Large intestine (tissue), 12 donors: ENCODE results near the gene SANBR. TPM values are rescaled to one million over a fixed set of nuclear protein-coding genes. Genes with fewer than 3 reads are reported as not detected.

Experiments
- DNase-seq, 2 donors: peaks; one replicate each; pipeline versions ENCODE4 v3.0.0 to v3.0.0-alpha.2; 2013
- H3K27ac ChIP-seq: one replicate; pipeline ENCODE4 v1.5.1; 2013; ENCODE audit warnings: low read length
- H3K27me3 ChIP-seq: 2 replicates; pipeline ENCODE4 v1.6.1; 2013; ENCODE audit warnings: low read length; ENCODE audit not compliant: control insufficient read depth, insufficient read depth
- H3K36me3 ChIP-seq: 2 replicates; pipeline ENCODE4 v1.6.1; 2013; ENCODE audit warnings: low read length; ENCODE audit not compliant: control insufficient read depth, insufficient read depth
- H3K4me1 ChIP-seq: one replicate; pipeline ENCODE4 v1.6.1; 2013; ENCODE audit warnings: low read length; ENCODE audit not compliant: control insufficient read depth, insufficient read depth
- H3K4me3 ChIP-seq: one replicate; pipeline ENCODE4 v1.5.1; 2013; ENCODE audit warnings: low read length
- H3K9me3 ChIP-seq: one replicate; pipeline ENCODE4 v1.6.1; 2013; ENCODE audit warnings: mild to moderate bottlenecking, low read depth, low read length, moderate library complexity; ENCODE audit not compliant: control insufficient read depth
- WGBS: methylation state at CpG from one replicate; pipeline ENCODE4 v1.1.5; 2013; ENCODE audit warnings: low lambda C conversion rate; ENCODE audit not compliant: insufficient coverage; 5-methylcytosine and 5-hydroxymethylcytosine counted together
- long read RNA-seq, 11 donors: transcript quantifications; one replicate each; lab custom pipeline, GENCODE V29; 2026
- polyA plus RNA-seq: library from polyadenylated mRNA; unstranded; fragments of 120-200 nt; gene quantifications from one replicate; pipeline ENCODE4 v1.2.1, GENCODE V29; 2013

The SANBR gene
- 18.7 TPM for polyA plus RNA-seq
- long read RNA-seq, donor 1, full-length matches to known transcripts, result 1 of 1 reads
- long read RNA-seq, donor 1, partial matches to known transcripts, result 0 of 1 reads
- long read RNA-seq, donor 1, other reads (novel, unspliced or antisense), result 0 of 1 reads
- long read RNA-seq, donor 2, partial matches to known transcripts, result 8 of 8 reads
- long read RNA-seq, donor 2, other reads (novel, unspliced or antisense), result 0 of 8 reads
- long read RNA-seq, donor 3, result 0 reads
- long read RNA-seq, donor 4, result 0 reads
- long read RNA-seq, donor 5, result 0 reads
- long read RNA-seq, donor 6, result 0 reads
- long read RNA-seq, donor 7, full-length matches to known transcripts, result 1 of 1 reads
- long read RNA-seq, donor 7, partial matches to known transcripts, result 0 of 1 reads
- long read RNA-seq, donor 7, other reads (novel, unspliced or antisense), result 0 of 1 reads
- long read RNA-seq, donor 8, partial matches to known transcripts, result 5 of 5 reads
- long read RNA-seq, donor 8, other reads (novel, unspliced or antisense), result 0 of 5 reads
- long read RNA-seq, donor 9, full-length matches to known transcripts, result 1 of 1 reads
- long read RNA-seq, donor 9, partial matches to known transcripts, result 0 of 1 reads
- long read RNA-seq, donor 9, other reads (novel, unspliced or antisense), result 0 of 1 reads
- long read RNA-seq, donor 10, full-length matches to known transcripts, result 1 of 1 reads
- long read RNA-seq, donor 10, partial matches to known transcripts, result 0 of 1 reads
- long read RNA-seq, donor 10, other reads (novel, unspliced or antisense), result 0 of 1 reads
- long read RNA-seq, donor 11, result 0 reads

- 0% methylated on average over 2 of the region's 112 CpGs for WGBS
- peak; percentile 84 to 95 for DNase-seq
Measured at GRCh38 chr2:61065714-61066709, at the start of gene SANBR. TSS of gene SANBR (plus strand) at chr2:61065871. CDS start at chr2:61070351, 4,480 bp downstream.

GRCh38 chr2:61015976-61016375 lies 49.7 kb upstream of the SANBR start:
- DNase-seq, result peak; percentile 12 to 56
- peaks cover 9% of the 10 kb centered on the region for H3K4me1 ChIP-seq
- H3K4me3 ChIP-seq, result peak overlapping the region; percentile 82
- peak overlapping the region; percentile 95 for H3K27ac ChIP-seq
- peaks cover 1% of the 10 kb centered on the region for H3K36me3 ChIP-seq
- H3K27me3 ChIP-seq, result no peaks in the 10 kb centered on the region
- 0% methylated on average over 1 of the region's 2 CpGs for whole genome bisulfite sequencing
- H3K9me3 ChIP-seq, result no peaks in the 10 kb centered on the region

More at GRCh38 chr2:61065714-61066709, at the start of gene SANBR:
- Histone ChIP-seq H3K4me1 (peaks cover 3% of the 10 kb centered on the region), H3K4me3 (peak within 1 kb of the TSS; percentile 72), H3K9me3 (no peaks in the 10 kb centered on the region), H3K27ac (peak within 1 kb of the TSS; percentile 65), H3K27me3 (no peaks in the 10 kb centered on the region), H3K36me3 (no peaks in the 10 kb centered on the region)

DNA sequence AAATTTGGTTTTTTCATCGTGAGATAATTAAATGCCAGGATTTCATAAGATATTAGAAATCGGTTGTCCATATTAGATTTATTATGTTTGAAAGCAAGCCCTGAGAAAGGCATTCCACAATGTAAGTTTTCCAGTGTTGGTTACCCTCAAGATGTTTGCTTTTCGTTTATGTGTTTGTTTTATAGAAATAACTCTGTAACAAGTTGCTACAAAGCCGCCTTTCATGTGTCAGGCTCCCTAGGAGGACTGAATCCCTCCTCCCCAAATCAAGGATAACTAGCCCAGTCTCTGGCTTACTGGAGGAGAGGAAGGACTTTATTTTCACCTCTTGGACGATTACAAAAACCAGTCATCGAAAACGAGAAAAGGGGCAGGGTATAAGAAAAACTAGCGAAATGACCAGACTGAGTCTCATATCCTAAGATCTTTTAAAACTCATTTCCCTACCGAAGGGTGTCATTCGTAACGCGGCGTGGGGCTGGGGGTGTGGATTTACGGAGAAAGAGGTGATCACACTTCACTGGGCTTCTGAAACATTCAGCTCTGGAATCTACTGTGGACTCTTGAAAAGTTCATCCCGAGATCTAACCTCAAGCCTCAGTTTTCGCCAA lies 49.2 kb upstream of the SANBR start:
- Histone ChIP-seq H3K4me3 (peak overlapping the region; percentile 82), H3K36me3 (peaks cover 6% of the 10 kb centered on the region), H3K27ac (peak overlapping the region; percentile 95), H3K9me3 (no peaks in the 10 kb centered on the region), H3K4me1 (peaks cover 9% of the 10 kb centered on the region), H3K27me3 (no peaks in the 10 kb centered on the region)
- 5% methylated on average over 7 of the region's 16 CpGs for WGBS
- DNase-seq, result no peak

GRCh38 chr2:61017003-61017555 lies 48.6 kb upstream of the SANBR start:
- H3K36me3 ChIP-seq, result peaks cover 10% of the 10 kb centered on the region
- H3K27ac ChIP-seq, result peak overlapping the region; percentile 95
- peaks cover 9% of the 10 kb centered on the region for H3K4me1 ChIP-seq
- no peaks in the 10 kb centered on the region for H3K27me3 ChIP-seq
- DNase-seq, result peak; percentile 82 to 97
- 0% methylated on average over 2 of the region's 27 CpGs for WGBS
- no peaks in the 10 kb centered on the region for H3K9me3 ChIP-seq
- peak overlapping the region; percentile 82 for H3K4me3 ChIP-seq

GRCh38 chr2:61017556-61018317 lies 47.9 kb upstream of the SANBR start, which contains the start of the genes PEX13 and PUS10:
TSS of gene PEX13 (plus strand) at chr2:61017720. CDS start at chr2:61017760, 40 bp downstream.
TSS of gene PUS10 (minus strand) at chr2:61018255. CDS start at chr2:61011890, 6,365 bp downstream.
- Histone ChIP-seq H3K9me3 (no peaks in the 10 kb centered on the region), H3K27ac (peak within 1 kb of the TSS; percentile 95), H3K27me3 (no peaks in the 10 kb centered on the region), H3K4me1 (peaks cover 9% of the 10 kb centered on the region), H3K36me3 (peaks cover 12% of the 10 kb centered on the region), H3K4me3 (peak within 1 kb of the TSS; percentile 82)
- peak; percentile 92 to 96 for DNase-seq
- WGBS, result no CpG with 5 or more reads among the region's 39 CpGs

DNA sequence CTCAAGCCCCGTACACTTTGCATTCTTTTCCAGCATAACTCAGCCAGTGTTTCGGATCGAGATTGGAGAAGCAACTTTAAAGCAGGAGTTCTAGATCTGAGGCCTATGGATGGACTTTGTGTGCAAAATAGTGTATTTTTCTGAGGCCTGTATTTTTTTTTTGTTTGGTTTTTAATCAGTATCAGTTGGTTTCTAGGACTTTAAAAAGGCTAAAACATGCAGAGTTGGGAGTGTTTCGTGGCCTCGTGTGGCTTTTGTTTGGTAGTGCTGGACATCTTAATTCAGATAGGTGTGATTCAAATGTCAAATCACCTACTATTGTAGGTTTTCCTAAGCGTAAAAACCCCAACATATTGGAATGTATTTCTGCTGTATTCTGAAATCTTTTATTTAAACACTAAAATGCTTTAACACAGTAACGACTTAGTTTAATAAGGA lies 47.3 kb upstream of the SANBR start:
- no peak for DNase-seq
- H3K27me3 ChIP-seq, result no peaks in the 10 kb centered on the region
- no peaks in the 10 kb centered on the region for H3K9me3 ChIP-seq
- H3K27ac ChIP-seq, result peak overlapping the region; percentile 95
- H3K4me3 ChIP-seq, result peak overlapping the region; percentile 82
- H3K36me3 ChIP-seq, result peaks cover 12% of the 10 kb centered on the region
- WGBS, result 0% methylated on average over 2 of the region's 7 CpGs
- peaks cover 4% of the 10 kb centered on the region for H3K4me1 ChIP-seq

GRCh38 chr2:61018798-61019197 lies 46.9 kb upstream of the SANBR start:
- Histone ChIP-seq H3K9me3 (no peaks in the 10 kb centered on the region), H3K36me3 (peaks cover 16% of the 10 kb centered on the region), H3K27ac (peak overlapping the region; percentile 95), H3K4me1 (peaks cover 4% of the 10 kb centered on the region), H3K4me3 (peak overlapping the region; percentile 82), H3K27me3 (no peaks in the 10 kb centered on the region)
- WGBS, result 20% methylated on average over 5 of the region's 6 CpGs
- DNase-seq, result no peak

DNA sequence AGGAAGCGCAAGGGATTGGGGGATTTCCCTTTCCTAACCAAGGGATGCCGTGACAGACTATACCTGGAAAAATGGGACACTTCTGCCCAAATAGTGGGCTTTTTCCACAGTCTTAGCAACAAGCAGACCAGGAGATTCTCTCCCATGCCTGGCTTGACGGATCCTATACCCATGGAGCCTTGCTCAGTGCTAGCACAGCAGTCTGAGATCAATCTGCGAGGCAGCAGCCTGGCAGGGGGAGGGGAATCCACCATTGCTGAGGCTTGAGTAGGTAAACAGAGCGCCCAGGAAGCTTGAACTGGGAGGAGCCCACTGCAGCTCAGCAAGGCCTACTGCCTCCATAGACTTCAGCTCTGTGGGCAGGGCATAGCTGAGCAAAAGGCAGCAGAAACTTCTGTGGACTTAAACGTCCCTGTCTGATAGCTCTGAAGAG lies 44.4 kb upstream of the SANBR start:
- peaks cover 4% of the 10 kb centered on the region for H3K4me1 ChIP-seq
- no CpG with 5 or more reads among the region's 6 CpGs for WGBS
- DNase-seq, result no peak

More for the DNA sequence above, 44.4 kb upstream of the SANBR start:
- Histone ChIP-seq H3K27me3 (no peaks in the 10 kb centered on the region), H3K36me3 (peaks cover 23% of the 10 kb centered on the region), H3K27ac (no peak overlapping the region), H3K4me3 (no peak overlapping the region), H3K9me3 (no peaks in the 10 kb centered on the region)
